ENCODE data around the gene ETS2.

The ETS2 gene

DNA sequence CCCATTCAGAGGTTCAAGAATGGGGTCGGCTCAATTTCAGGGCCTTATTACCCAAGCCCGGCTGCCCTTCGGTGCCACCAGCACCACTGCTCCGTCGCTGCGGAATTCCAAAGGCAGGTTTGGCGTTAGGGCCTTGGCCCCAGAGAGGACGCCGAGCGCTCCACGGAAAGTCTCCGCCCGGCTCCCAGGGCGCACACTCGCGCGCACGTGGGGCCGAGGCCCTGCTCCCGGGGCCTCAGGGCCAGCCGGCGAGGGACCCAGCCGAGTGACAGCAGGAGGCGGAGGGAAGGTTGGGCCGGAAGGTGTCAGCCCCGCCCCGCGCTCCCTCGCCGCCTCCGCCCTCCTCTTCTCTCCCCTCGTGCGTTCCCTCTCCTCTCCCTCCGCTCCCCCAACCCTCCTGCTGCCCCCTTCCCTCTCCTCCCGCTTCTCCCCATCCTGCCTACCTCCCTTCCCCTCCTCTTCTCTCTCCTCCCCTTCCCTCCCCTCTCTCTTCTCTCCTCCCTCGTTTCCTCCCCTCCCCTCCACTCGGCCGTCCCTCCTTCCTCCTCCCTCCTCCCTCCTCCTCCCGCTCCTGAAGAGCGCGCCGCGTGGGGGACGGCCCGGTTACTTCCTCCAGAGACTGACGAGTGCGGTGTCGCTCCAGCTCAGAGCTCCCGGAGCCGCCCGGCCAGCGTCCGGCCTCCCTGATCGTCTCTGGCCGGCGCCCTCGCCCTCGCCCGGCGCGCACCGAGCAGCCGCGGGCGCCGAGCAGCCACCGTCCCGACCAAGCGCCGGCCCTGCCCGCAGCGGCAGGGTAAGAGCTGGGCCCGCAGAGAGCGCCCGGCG lies at the start of gene ETS2:
Gene ETS2, plus strand, starts transcription at position 602 of the 825 bp plus-strand sequence. CDS start 4,106 bp downstream, outside the sequence.
- DNase-seq = peak; percentile 67 to 73

DNA sequence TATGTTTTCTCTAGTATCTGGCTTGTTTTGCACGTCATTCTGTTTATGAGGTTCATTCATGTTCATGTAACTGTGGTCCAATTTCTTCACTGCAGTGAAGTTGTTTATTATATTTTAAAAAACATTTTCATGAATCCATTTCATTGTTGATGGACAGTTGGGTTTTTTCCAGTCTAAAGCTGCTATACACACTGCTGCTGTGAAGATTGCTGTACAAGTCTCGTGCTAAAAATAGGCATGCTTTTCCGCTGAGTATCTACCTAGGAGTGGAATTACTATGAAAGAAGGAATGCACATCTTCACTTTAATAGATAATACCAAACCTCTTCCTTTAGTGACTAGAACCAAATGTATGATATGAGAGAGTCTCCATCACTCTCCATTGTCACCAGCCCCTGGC lies 49.0 kb upstream of the ETS2 start:
- DNase-seq = no peak

DNA sequence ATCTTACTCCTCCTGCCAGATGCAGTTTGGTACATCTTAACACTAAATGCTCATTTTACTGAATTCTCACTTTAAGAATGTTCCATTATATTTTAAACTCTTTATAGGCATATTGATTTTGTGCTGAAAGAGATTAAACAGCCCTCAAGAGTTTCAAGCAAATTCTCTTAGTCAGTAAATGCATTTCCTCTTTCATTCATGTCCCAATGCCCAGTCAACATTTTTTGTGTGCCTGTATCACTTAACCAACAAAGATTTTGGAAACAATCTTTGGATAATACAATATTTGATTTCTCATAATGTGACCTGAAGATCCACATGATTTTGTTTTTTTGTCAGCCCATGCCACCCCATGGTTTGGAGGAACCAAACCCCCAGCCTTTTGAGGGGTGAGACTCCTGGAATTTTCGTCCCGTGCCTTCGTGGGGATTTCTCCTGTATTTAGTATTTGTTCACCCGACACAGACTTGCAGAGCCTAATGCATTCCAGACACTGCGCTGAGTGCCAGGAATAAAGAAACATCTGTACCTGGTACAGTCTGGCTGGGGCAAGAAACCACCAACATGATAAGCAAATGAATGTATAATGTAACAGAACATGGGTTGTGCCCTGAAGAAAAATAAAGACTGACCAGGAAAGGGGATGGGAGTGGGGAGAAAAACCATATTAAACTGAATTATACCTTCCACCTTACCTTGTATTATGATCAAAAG lies 47.1 kb upstream of the ETS2 start:
- no peak for DNase-seq

DNA sequence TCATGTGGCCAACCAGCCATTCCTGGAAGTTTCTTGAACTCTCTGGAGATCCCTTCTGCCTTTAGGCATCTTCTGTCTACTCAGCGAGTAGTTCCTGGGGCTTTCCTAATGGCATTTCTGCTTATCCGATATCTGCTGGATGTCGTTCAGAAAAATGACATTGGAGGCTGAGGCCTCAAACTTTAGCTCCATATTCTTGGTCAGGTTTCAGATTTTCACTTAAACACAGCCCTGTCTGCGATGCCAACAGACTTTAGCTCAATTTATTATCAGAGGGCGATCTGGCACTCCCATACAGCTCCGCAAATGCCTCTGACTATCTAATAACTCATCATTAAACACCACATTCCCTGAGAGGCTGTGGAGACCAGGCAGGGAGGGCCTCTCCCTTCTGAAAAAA lies 46.3 kb upstream of the ETS2 start:
- no peak for DNase-seq

DNA sequence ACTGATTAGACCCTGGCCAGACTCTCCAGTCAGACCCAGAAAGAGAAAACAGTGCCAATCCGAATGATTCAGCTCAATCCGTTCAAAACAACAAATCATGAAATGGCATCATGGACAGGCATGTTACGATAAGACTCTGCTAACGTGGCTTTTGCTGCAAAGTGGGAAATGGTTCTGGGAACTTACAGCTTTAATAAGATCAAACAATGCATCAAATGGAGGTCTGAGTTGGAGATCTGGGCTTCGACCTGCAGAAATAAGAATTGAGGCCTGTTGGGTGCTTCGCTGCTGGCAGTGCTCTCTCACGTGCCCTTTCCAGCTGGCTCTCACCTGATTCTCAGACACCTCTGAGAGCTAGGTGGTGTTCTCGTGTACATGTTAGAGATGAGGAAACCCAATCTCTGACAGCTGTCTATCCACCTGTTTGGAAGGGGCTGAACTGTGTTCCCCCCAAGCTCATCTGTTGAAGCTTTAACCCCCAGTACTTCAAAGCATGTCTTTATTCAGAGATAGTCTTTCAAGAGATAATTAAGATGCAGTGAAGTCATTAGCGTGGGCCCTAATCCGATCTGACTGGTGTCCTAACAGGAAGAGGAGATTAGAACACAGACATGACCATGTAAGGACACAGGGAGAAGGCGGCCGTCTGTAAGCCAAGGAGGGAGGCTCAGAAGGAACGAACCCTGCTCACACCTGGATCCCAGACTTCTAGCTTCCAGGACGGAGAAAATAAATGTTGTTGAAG lies 45.5 kb upstream of the ETS2 start:
- DNase-seq = no peak

DNA sequence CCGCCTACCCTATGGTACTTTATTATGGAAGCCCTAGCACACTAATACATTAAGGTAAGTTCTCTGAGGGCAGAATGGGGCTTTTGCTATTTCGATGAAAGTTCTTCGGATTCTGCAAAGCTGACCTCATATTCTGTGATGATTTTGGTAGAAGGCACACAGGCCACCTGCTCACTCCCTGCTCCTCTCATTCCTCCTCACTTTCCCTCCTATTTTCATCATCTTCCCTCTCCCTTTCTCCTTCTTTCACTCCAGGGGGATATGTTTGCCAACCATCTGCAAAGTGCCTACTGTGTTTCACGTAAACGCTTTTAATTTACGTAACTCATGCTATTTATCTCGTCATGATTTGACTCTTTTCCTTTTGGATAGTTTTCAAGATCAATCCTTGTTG lies 45.0 kb upstream of the ETS2 start:
- no peak for DNase-seq

DNA sequence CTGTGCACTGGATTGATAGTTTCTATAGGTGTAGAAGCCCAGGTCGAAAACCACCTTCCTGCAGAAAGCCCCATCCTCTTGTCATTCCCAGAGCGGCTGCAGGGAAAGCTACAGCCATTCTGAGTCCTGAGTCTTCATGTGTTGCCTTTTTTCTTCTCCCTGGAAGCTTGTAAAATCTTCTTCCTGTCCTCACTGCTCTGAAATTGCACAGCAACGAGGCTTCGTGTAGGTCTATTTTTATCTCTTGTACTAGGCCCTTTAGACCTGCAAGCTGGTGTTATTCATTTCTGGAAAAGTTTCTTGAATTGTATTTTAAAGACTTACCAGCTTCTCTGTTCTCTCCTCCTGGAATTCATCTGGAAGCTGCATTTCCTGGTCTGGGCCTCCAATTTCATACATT lies 44.2 kb upstream of the ETS2 start:
- DNase-seq = no peak

DNA sequence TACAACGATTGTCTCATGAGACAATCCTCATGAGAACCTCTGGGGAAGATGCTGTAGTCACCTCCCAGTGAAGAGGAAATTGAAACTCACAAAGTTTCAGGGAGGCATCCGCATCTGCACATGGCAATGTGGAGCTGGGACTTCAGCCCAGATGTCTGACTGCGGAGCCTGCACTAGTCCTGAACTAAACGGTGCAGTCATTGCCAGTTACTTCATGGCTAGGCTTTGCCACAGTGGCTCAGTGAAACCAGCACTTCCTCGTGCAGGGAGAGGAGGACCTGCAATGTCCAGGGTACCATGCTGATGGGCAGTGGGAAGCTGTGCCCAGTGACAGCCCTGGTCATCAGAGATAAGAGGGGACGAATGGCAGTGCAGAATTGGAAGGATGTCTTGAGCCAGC lies 40.7 kb upstream of the ETS2 start:
- DNase-seq = no peak

DNA sequence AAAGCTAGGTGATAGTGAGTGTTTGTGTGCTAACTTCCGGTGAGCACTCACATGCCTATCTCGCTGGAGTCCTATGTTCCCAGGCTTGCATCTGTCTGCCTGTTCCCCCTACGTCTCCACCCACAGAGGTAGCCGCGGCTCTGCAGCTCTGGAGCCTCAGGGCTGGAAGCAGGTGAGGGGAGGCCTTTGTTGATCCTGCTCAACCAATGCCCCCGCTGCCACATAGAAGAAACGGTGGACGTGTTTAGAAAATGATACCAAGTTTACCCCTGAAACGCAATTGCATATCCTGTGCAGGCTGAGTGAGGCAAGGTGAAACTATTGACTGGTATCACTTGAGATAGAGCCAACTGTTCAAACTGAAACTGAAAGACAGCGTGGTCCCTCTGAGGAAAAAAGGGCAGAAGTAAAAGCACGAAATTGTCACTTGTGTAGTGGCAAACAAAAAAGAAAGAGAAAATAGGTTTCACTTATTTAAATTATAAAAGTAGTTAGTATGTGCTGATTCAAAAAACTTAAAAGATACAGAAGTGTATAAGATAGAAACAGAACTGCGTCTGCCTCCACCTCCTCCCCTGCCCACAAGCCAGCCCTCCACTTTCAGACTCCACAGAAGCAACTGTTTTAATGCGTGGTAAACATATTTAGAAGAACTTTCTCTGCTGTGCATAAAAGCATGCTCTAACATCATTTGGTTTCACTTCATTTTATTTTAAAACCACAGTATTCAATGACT lies 38.6 kb upstream of the ETS2 start:
- DNase-seq = peak; percentile 32

DNA sequence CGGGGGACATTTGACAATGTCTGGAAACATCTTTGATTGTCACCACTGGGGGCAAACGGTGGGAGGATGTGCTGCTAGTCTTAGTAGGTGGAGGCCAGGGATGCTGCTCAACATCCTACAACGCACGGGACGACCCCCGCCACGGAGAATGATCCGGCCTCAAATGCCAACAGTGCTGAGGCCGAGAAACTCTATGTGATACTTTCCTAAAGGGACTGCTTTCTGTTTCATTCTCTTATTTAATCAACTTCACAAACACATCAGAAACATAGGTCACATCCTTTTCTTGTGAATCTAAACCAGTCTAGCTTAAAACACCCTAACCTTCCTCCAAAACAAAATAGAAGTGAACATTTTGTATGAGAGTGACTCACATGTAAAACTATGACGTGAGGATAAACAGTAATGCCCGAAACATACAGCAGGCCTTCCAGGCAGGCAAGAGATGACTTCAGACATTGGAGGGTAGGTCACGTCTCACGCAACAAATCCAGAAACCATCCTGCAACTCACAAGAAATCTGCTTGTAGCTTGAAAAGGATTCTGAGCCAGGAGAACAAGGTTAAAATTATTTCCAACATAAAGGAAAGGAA lies 37.2 kb upstream of the ETS2 start:
- peak; percentile 20 to 27 for DNase-seq

DNA sequence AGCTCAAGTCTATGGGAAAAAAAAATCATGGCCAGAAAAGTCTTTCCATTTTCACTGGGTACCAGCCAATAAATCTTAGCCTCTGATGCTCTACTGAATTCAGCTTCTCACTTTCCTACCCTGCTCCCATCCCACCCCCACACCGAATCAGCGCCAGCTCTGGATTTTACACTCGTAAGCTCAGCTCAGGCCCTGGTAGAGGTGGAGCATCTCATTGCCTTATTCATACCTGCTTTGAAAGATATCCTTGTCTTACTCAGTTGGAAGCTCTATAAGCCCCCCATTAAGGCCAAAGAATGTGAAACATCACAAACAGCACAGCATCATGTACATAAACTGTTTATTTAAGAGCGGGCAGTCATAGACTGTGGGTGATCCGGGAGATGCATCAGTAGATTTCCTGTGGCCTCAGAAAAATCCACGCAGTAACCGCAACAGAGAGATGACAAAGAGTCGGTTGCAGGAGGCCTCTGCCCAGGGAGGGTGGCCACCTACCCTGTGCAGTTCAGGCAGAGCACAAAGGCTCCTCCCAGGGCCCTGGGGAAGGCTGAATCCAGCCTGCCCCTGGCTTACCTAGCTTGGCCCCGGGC lies 36.4 kb upstream of the ETS2 start:
- no peak for DNase-seq

DNA sequence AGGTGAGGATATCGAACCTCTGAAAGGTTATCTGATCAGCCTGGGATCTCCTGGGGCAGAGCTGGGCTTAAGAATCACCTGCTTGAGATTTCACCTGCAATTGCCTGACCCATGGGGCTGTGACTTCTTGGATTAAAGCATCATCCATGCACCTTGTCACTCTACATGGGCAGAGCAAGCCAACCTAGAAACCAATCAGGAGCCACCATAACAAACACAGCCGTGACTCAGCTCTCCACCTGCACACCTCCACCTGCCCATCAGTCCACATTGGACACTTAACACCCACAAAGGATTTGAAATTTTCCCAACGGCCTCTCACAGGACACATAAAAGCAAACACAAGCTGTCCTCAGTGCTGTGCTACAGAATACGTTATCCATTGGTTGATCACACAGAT lies 35.1 kb upstream of the ETS2 start:
- DNase-seq = no peak

DNA sequence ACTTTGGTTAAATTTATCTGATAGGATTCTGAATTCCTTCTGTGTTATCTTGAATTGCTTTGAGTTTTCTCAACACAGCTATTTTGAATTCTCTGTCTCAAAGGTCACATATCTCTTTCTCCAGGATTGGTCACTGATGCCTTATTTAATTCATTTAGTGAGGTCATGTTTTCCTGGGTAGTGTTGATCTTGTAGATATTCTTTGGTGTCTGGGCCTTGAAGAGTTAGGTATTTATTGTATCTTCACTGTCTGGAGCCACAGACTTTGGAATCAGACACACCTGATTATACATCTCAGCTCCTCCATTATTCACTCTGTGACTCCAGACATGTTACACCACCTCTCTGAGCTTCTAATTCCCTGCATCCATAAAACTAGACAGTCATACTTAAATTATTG lies 34.2 kb upstream of the ETS2 start:
- no peak for DNase-seq

DNA sequence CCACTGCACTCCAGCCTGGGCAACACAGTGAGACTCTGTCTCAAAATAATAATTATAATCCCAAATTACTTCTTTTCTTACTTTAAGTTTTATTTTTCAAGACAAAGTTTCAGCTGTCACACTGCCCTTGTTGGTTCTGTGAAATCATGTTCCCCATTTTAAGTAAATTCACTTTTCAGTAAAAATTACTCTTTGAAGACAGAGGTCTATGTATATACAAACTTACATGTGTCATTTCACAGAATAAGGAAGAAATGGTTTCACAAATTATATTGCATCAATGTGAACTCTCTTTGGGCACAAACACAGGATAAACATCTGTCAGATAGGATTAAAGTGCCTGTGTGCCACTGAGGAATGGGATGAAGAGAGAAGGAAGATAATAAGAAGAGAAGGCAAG lies 33.1 kb upstream of the ETS2 start:
- DNase-seq = no peak

DNA sequence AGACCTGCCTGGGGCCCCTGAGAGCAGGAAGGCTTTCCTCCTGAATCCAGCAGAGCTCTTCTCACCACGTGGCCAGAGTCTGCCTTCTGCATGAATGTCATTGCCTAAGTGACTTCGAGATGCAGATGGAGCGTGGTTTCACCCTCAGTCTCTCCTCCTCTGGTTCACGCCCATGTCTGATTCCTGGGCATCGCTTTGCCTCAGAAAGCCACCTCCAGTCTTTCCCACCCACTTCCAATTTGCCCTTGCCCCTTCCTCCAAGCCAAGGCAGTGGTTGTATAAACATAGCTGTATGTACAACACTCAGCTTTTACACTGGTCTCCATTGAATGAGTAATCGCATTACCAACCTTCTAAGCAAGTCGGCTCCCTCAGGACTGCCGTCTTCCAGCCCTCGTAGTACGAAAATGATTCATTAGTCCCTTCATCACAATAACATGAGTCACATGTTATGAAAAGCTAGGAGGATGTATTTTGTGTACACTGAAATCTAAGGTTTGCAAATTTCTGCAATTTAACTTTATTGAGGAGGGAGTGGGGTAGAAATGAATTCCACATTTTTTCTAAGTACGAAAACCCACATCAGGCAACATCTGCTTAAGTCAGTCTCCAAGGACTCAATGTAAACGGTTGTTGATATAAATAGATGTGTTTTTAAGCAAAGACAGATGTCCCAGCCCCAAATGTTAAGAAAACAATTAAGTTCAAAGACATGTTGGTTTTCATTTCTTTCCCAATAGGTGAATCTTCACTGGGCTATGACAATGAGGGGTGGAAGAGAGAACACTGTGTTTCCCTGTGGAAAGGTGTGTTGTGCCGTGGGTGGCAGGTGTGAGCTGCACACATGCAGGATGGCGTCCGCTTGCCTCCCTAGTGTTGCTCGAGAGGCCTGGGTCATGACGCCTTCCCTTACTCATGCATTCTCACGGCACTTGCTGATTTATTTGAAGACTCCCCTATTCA lies 32.3 kb upstream of the ETS2 start:
- no peak for DNase-seq

DNA sequence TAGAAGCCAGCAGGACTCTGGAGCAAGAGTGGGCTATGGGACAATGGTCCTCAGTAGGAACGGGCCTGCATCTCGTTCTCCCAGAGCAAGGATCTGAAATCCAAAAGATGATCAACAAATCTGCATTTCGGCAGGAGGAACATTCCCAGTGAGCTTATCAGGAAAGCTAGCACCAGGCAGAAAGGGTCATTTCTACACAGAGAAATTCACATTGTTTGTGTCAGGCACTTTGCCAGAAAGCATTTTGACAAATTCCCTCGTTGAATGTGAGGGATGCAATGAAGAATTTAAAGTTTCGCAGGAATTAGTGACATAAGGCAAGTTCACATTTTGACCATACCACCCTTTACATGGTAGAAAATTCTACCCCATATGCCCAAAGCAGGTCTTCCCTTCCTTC lies 31.6 kb upstream of the ETS2 start:
- DNase-seq = no peak

DNA sequence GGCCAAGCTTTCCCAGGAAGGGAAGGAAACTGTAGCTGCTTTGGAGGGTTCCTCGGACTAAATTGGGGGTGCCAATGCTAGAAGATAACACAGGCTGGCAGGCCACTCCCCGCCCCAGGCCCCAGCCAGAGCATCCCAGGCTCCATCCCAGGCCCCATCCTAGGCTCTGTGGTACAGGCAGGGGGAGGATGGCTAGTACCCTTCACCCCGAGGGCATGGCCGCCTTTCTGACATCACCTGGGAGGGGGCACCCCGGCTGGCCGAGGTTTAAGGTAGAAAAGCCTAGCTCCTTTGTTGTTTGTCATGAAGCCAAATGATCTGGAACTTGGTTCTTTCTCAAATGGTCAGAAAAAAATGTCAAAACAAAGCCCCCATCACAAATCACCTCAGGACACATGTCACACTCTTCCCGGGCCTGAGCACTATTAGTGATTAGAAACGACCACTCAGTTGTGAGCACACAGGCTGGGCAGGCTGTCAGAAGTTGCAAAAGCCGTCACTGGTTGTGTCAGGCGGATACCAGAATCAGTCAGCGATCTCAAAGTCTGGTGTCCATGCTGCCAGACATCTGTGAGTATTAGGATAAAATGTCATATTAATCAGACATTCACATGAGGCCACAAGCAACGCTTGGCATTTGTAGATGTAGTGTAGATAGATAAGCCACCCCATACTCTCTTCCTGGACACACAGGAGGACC lies 31.0 kb upstream of the ETS2 start:
- DNase-seq = no peak

DNA sequence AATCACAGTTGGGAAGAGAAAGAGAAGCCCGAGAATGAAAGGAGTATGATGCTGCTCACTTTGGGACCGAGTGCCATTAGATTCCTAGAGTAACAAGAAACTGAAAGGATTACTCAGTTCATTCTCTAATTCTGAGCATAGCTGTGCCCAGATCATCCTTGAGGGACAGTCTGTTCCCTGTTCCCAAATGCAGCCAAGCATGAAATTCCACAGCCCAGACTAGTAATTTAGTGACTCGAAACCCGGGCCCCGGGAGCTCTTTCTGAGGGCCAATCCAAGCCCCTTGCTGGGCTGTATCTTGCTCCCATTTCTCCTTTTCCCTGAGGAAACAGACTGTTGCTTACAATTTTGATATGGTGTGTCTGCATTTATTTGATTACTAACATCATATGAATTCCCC lies 30.0 kb upstream of the ETS2 start:
- DNase-seq = no peak

DNA sequence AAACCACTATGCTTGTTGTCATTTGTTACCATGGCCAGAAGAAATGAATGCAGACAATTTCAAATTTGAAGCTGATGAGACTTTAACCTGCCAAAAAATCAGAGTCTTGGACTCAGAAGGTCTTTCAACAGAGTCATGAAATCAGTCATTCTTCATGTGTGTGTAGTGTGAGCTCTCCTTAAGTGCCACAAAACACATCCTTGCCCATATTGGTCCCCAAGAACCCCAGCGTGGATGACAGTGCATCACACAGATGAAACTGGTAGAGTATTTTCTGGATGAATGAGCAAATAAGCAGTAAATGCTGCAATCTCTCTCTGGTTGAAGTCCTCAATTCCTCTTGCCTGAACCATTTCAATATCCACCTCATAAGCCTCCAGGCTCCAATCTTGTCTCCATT lies 28.7 kb upstream of the ETS2 start:
- no peak for DNase-seq

DNA sequence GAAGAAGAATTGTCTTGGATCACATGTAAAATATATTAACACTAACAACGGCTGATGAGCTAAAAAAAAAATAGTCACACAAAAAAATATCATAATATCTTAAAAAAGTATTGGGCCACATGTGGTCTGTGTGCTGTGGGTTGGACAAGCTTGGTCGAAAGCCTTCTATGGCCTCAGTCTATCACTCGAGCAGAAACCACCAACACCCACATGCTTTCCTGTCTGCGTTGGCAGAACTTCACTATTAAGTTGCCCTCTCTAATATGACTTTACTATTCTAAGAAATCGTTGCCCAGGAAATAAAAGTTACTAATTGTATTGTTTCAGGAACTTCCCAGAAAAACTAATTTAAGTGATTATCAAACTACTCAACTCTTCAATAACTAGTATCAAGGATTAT lies 28.2 kb upstream of the ETS2 start:
- DNase-seq = no peak

Measured in activated CD4-positive, alpha-beta T cell treated with anti-CD3 and anti-CD28 coated beads, Interleukin-2, amount 50 U/mL, for 4 hours (primary cell).